MM.1S (cell line): ENCODE measurements around the gene KHDRBS2.

Experiments
- EZH2 ChIP-seq: fragments of 300-600 bp; sonication (generic); optimal IDR thresholded peaks from 2 replicates; pipeline ENCODE3; 2017; ENCODE audit warnings: low read depth, mild to moderate bottlenecking, antibody characterized with exemption, low read length, mixed read lengths
- EZH2phosphoT487 ChIP-seq: fragments of 300-600 bp; sonication (generic); IDR thresholded peaks from 2 replicates; pipeline ENCODE4 v1.6.1; 2018; ENCODE audit warnings: antibody characterized with exemption, low read length
- TF ChIP-seq, protein P1 (sequence below): fragments of 300-600 bp; sonication (generic); IDR thresholded peaks from 2 replicates; pipeline ENCODE4 v1.5.1; 2016; ENCODE audit warnings: antibody characterized with exemption, low read length, mixed read lengths

GRCh38 chr6:62039605-62040004, 246.4 kb downstream of the KHDRBS2 start:
- TF ChIP-seq, protein P1, sequence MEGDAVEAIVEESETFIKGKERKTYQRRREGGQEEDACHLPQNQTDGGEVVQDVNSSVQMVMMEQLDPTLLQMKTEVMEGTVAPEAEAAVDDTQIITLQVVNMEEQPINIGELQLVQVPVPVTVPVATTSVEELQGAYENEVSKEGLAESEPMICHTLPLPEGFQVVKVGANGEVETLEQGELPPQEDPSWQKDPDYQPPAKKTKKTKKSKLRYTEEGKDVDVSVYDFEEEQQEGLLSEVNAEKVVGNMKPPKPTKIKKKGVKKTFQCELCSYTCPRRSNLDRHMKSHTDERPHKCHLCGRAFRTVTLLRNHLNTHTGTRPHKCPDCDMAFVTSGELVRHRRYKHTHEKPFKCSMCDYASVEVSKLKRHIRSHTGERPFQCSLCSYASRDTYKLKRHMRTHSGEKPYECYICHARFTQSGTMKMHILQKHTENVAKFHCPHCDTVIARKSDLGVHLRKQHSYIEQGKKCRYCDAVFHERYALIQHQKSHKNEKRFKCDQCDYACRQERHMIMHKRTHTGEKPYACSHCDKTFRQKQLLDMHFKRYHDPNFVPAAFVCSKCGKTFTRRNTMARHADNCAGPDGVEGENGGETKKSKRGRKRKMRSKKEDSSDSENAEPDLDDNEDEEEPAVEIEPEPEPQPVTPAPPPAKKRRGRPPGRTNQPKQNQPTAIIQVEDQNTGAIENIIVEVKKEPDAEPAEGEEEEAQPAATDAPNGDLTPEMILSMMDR, result no peak
- TF ChIP-seq EZH2phosphoT487 (no peak), EZH2 (no peak)
